ENCODE results near the gene ANTXRL.
"Not testable (repeated sequence)": the region's sequence is repeated elsewhere in the genome, so short reads cannot be mapped to it uniquely, and the experiment has no call there.

ANTXRL gene

GRCh38 chr10:46293228-46293627, 6.4 kb downstream of the ANTXRL start:
- no peak for TF ChIP-seq POLR2A (IDR thresholded peaks at IDR 0.05; ENCODE audit: extremely low read depth, insufficient read length)
- TF ChIP-seq, protein P1, sequence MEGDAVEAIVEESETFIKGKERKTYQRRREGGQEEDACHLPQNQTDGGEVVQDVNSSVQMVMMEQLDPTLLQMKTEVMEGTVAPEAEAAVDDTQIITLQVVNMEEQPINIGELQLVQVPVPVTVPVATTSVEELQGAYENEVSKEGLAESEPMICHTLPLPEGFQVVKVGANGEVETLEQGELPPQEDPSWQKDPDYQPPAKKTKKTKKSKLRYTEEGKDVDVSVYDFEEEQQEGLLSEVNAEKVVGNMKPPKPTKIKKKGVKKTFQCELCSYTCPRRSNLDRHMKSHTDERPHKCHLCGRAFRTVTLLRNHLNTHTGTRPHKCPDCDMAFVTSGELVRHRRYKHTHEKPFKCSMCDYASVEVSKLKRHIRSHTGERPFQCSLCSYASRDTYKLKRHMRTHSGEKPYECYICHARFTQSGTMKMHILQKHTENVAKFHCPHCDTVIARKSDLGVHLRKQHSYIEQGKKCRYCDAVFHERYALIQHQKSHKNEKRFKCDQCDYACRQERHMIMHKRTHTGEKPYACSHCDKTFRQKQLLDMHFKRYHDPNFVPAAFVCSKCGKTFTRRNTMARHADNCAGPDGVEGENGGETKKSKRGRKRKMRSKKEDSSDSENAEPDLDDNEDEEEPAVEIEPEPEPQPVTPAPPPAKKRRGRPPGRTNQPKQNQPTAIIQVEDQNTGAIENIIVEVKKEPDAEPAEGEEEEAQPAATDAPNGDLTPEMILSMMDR (IDR thresholded peaks at IDR 0.05; ENCODE audit: low read depth, low read length), result no peak
- TF ChIP-seq MYC (IDR thresholded peaks at IDR 0.05; ENCODE audit: low read depth, low read length), result no peak
- no peak for TF ChIP-seq MAX (IDR thresholded peaks at IDR 0.05; ENCODE audit: low read depth, low read length)
- H3K4me3 ChIP-seq (ENCODE audit: low read depth, low read length), result no peak overlapping the region
- no peak for DNase-seq (ENCODE audit: low read depth)

DNA sequence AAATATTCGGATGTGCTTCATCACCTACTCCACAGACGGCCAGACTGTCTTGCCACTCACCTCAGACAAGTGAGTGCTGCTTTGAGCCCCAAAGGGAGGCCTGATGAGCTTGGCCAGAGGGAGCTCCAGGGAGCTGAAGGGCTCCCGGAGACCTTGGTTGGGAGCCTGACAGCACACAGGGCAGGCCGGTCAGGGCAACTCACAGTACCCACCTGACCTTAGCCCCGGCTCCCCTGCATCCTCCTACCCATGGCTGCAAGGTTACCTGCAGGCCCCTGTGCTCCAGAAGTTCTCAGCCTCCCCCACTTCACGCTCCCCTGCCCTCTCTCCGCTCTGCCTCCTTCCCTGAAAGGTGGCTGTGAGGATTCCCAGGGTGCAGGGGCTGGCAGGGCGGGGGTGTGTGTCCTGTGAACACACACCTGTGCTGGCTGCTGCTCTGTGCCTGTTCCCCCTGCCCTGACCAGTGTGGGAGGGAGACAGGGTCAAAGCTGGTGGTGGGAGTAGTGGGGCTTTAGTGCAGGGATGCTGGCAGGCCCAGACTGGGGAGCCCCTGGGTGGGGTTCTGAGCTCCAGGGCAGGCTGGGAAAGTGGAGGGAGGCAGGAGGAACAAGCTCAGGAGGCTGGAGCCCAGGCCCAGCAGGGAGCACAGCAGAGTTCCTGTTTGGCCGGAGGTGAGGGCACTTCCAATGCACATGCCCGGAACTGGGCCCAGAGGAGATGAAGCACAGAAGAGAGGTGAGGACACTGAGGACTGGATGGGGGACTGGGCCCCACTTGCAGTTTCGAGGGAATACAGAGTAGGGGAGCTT, 7.2 kb downstream of the ANTXRL start:
- DNase-seq (ENCODE audit: low read depth), result peak; percentile 89
- TF ChIP-seq MAX (IDR thresholded peaks at IDR 0.05; ENCODE audit: low read depth, low read length) (peak; percentile 71), MYC (IDR thresholded peaks at IDR 0.05; ENCODE audit: low read depth, low read length) (no peak; the same call in 1 of the 2 replicates), POLR2A (IDR thresholded peaks at IDR 0.05; ENCODE audit: extremely low read depth, insufficient read length) (peak; percentile 23)
- TF ChIP-seq, protein P1 (IDR thresholded peaks at IDR 0.05; ENCODE audit: low read depth, low read length), result peak; percentile 65
- H3K4me3 ChIP-seq (ENCODE audit: low read depth, low read length), result no peak overlapping the region

GRCh38 chr10:46294641-46295220, 7.9 kb downstream of the ANTXRL start:
- H3K4me3 ChIP-seq (ENCODE audit: low read depth, low read length), result no peak overlapping the region
- no peak for DNase-seq (ENCODE audit: low read depth)
- TF ChIP-seq MYC (IDR thresholded peaks at IDR 0.05; ENCODE audit: low read depth, low read length) (no peak), MAX (IDR thresholded peaks at IDR 0.05; ENCODE audit: low read depth, low read length) (no peak)

- not testable (repeated sequence) for DNase-seq (ENCODE audit: low read depth); H3K4me3 ChIP-seq (ENCODE audit: low read depth, low read length)
These were observed 8.7 kb downstream of the ANTXRL start for GRCh38 chr10:46295350-46296010.

GRCh38 chr10:46296086-46296485, 9.3 kb downstream of the ANTXRL start:
- TF ChIP-seq, protein P1 (IDR thresholded peaks at IDR 0.05; ENCODE audit: low read depth, low read length), result peak; percentile 27
- DNase-seq (ENCODE audit: low read depth); H3K4me3 ChIP-seq (ENCODE audit: low read depth, low read length): not testable (repeated sequence)

DNA sequence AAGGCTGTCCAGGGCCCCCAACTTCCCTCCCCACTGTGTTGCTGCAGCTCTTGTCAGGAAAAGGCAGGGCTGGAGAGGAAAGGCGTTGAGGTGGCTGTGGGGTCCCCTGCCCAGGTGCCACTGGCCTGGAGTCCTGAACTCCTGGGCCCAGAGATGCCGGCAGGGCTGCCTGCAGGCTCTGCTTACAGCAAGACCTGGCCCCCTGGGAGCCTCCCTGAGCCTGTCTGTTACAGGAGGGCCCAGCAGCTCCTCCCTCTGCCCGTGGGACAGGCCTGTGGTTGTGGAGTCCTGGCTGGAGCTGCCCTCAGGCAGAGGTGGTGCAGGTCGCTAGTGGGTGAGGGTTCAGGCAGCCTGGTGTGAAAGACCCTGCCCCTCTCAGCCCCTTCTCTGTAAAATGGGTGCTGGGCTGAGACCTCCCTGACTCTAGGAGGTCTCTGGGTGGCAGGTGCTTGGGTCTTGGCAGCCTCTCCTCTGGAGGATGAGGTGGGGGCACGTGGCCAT, 9.9 kb downstream of the ANTXRL start:
- no peak overlapping the region for H3K4me3 ChIP-seq (ENCODE audit: low read depth, low read length)
- TF ChIP-seq MAX (IDR thresholded peaks at IDR 0.05; ENCODE audit: low read depth, low read length), result no peak
- DNase-seq (ENCODE audit: low read depth), result peak; percentile 73

DNA sequence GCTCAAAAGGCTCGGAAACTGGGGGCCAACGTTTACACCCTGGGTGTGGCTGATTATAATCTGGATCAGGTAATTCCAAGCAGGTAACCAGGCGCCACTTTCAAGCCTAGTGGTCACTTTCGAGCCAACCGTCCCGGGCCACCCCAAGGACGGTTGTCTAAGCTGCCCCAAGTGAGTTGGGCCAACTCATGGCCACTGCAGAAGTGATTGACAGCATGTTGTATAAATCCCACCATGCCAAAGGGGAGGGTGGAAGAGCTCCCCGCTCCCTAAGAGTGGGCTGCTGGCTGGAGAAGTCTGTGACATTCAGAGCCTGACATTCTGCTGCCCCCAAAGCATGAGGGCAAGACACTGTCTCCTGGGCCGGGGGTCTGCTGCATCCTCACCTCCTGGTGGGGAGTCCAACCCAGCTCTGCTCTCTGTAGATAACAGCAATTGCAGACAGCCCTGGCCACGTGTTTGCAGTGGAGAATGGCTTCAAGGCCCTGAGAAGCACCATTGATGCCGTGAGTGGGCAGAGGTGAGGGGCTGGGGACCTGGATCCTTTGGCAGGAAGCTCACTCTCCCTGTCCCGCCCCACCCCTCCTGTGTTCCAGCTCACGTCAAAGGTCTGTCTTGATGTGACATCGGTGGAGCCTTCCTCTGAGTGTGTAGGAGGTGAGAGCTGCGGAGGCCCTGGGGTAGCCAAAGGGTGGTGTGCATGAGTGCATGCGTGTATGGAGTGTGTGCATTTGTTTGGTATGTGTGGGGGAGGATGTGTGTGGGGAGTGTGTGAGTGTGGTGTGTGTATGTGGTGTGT, 10.8 kb downstream of the ANTXRL start:
- peak; percentile 45 for DNase-seq (ENCODE audit: low read depth)
- TF ChIP-seq POLR2A (IDR thresholded peaks at IDR 0.05; ENCODE audit: extremely low read depth, insufficient read length), result no peak
- TF ChIP-seq MYC (IDR thresholded peaks at IDR 0.05; ENCODE audit: low read depth, low read length), result no peak
- TF ChIP-seq, protein P1 (IDR thresholded peaks at IDR 0.05; ENCODE audit: low read depth, low read length), result no peak
- TF ChIP-seq MAX (IDR thresholded peaks at IDR 0.05; ENCODE audit: low read depth, low read length), result no peak
- no peak overlapping the region for H3K4me3 ChIP-seq (ENCODE audit: low read depth, low read length)

Data from NB4 (cell line).